GM21447 (cell line): ENCODE data around the gene TCF3.

Source experiments
- ATAC-seq: cut with Tn5 transposase; IDR thresholded peaks from one replicate; pipeline ENCODE4 v1.9.1; 2021; ENCODE audit not compliant: unreplicated experiment

The TCF3 gene

GRCh38 chr19:1567848-1568227, 84.6 kb downstream of the TCF3 start:
- ATAC-seq, result no peak

GRCh38 chr19:1567116-1567847, 85.1 kb downstream of the TCF3 start:
- no peak for ATAC-seq

- no peak for ATAC-seq
Measured at GRCh38 chr19:1566392-1567115, 85.9 kb downstream of the TCF3 start.

- ATAC-seq, result no peak
Measured at GRCh38 chr19:1563251-1563650, 89.2 kb downstream of the TCF3 start.

GRCh38 chr19:1561236-1561842, 91.1 kb downstream of the TCF3 start:
- no peak for ATAC-seq

- no peak for ATAC-seq
Measured at GRCh38 chr19:1560286-1560882, 92.0 kb downstream of the TCF3 start.
